Superior temporal gyrus (tissue), 1 donor: Measurements from ENCODE around the gene GPR37.

Source experiments
- DNase-seq: peaks from one replicate; pipeline ENCODE4 v3.0.0-alpha.2; 2016; ENCODE audit errors: extremely low spot score

Gene GPR37

DNA sequence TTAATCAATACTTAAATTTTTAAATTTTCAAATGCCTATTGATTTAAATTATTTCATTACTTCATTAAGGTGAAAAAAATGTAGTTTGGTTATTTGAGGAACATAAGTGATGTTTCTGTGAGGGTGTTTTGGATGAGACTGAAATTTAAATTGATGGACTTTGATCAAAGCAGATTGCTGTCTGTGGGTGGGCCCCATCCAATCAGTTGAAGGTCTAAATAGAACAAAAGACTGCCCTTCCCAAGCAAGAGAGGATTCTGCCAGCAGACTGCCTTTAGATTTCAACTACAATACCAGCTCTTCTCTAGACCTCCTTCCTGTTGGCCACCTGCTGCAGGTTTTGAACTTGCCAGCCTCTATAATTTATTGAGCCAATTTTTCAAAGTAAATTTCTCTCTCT is 14.5 kb upstream of the GPR37 start:
- DNase-seq, result no peak

DNA sequence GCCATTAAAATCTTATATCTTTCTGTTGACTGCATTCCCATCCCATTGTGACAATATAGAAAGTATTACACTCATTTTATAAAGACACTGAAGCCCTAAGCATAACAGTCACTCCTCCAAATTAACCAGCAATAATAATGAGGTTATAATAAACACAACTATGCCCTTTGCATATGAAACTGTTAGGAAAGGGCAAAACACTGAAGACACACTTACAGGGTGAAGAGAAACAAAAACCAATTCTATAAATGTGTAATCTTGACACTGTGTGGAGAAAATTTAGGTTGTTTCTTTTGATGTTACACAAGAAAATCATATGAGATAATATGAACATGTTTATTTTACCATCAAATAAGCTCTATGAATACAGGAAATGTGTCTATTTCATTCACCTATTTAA is 14.0 kb upstream of the GPR37 start:
- DNase-seq, result no peak

- no peak for DNase-seq
Measured at GRCh38 chr7:124779194-124779593, 13.6 kb upstream of the GPR37 start.

GRCh38 chr7:124777268-124777667 is 11.7 kb upstream of the GPR37 start:
- no peak for DNase-seq

DNA sequence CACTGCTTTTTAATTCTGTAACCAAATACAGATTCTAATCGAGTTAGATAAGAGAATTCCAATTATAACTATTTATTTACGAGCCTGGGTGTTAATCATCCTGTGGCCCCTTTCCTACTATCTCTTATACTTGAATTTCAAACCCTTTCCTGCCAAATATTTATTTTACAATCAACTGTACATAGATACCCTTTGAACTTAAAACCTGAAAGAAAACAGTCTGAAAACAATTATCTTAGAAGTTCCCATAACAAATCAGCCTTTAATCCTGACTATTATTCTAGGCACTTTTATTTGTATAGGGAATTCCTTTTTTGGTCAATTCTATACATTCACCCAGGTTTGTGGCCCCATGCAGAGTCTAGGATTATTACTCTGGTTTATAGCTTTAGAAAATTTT is 10.6 kb upstream of the GPR37 start:
- no peak for DNase-seq

DNA sequence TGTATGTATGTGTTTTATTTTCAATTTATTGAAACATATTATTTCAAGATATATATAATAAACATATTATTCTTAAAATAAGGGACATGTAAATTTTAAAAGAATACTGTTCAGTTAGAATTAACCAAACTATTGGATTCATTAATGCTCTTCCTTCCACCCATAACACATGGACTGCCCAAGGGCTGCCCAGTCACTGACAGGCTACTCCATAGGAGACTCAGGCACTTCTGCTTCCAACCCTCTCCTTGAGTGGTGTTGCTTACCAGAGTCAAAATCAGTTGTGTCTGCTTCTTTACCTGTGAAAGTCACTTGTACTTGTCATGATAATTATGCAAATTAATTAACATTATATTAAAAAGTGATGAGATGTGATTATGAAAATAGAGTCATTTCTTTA is 9.8 kb upstream of the GPR37 start:
- no peak for DNase-seq

DNA sequence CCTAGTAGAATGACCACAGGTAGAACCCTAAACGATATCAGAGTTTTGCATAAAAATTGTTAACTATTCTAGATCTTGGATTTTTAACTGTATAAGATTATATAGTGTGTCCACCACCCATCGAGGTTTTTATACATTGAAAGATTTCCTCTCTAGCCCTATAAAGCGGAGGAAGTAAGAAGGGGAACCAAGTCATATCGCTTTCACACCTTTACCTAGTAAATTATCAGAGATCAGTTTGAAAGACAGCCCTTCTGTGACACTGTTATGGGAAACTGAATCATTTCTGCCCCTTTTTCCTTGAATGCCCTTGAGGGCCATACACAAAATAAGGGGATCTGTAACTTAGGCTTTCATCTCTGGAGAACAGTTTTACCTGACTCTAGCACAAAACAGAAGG is 8.3 kb upstream of the GPR37 start:
- no peak for DNase-seq

- DNase-seq, result no peak
Measured at GRCh38 chr7:124773339-124773738, 7.7 kb upstream of the GPR37 start.

DNA sequence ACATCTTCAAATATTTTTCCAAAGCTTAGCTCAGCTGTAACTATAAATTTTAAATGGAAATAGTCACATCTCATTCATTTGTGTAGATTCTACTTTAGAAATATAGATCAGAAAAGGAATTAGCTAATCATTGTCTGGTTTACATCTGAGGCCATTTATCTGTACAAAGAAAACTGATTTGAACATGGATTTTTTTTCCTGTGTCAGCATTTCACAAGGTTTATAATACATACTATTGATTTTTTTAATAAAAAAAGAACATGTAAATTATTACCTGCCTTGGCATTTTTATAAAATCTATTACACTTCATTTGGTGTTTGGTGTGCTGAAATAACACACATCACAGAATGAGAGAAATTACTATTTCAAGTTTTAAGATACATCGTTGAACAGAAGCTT is 3.5 kb upstream of the GPR37 start:
- peak; percentile 24 for DNase-seq

- no peak for DNase-seq
Measured at GRCh38 chr7:124768525-124768924, 2.9 kb upstream of the GPR37 start.

- DNase-seq, result peak; percentile 58
Measured at GRCh38 chr7:124764847-124765400, 668 bp downstream of the GPR37 start.

GRCh38 chr7:124764051-124764846 is 1.3 kb downstream of the GPR37 start:
- no peak for DNase-seq

DNA sequence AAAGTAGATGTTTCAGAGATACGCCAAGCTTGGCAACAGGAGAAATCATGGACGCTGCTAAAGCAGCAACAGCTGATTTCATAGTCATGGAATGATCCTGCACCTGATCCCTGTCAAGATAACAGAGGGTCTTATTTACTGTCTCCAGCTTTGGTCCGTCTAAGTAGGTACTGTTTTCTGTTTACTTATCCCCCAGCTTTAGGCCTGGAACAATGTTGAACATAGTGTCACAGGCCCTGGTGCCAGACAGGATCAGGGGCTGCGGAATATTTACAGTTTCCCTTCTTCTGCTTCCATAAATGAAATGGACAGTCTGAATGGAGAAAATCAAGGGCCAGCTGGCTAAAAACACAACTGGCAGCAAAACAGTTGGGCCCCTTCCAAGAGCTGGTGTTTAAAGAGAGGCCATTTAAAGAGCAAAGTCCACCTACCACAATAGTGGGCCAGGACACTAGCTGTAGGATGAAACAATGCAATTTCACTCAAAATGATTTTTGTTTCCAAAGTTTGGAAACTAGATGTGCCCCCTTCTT is 2.9 kb downstream of the GPR37 start:
- peak; percentile 89 for DNase-seq

DNA sequence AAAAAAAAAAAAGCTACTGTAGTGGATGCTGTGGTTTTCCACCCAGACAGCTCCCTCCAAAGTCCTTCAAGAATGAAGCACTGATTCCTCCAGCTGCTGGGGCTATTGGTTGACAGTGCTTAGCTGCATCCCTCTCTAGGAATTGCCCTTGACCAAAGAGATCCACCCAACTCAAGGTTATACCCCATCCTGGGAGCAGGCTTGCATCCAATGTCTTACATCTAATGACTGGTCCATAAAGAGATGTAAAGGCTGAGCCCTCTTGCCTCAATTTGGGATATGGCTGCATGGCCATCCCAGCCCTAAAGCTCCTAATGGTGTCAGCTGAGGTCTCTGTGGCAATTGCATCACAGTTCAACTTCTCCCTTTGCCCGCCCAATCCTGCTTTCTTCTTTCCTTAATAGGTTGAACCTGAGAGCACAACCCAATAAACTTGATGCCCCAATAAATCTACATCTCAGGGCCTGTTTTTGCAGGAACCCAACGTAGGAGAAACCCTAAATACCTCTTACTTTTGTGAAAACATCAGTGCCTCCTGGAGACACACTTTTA is 4.4 kb downstream of the GPR37 start:
- peak; percentile 53 for DNase-seq

DNA sequence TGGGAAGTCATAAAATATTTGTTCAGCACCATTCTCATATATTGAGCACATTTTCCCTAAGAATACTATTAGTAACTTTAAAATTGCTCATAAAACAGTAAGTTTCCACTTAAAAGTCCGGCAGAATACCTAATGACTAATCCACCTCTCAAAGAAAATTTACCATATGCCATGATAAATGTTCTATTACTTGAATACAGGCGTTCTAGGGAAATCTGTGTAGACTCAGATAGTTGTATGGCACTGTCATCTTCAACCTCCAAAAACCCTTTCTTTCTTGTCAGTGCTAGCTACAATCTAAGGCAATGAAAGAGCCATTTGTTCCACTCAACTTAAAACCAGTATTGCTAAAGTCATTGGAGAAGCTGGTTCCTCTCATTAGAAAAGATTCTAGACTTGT is 7.3 kb downstream of the GPR37 start:
- peak; percentile 73 for DNase-seq

DNA sequence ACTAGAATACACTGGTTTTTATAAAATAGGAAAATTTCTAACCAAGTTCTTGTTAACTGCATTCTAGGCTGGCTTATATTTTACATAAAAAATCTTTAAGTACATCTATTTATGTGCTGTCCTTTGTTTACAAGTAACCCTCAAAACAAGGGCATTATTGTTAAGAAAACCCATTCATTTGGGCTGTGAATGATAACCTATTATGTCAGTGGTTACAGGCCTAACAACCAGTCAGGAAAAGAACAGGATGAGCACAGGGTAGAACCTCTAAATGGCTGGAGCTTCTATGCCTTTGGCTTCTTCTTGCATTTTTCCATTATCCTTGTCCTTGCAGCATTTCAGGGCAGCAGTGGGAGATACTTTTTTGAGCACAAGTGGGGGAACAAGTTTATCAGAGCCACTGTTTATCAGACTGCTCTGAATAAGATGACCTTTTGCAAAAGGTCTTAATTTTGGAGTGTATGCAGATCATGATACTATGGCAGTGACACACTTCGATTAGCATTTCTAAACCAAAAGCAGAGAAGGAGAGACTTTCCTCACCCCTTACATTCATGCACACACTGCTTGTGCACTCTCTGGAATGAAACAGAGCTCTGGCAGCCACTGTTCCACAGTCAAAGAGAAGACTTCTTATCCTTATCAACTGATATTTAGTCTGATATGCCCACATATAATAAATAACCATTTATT is 10.9 kb downstream of the GPR37 start:
- DNase-seq, result peak; percentile 94

- DNase-seq, result no peak
Measured at GRCh38 chr7:124752310-124752709, 13.3 kb downstream of the GPR37 start.

DNA sequence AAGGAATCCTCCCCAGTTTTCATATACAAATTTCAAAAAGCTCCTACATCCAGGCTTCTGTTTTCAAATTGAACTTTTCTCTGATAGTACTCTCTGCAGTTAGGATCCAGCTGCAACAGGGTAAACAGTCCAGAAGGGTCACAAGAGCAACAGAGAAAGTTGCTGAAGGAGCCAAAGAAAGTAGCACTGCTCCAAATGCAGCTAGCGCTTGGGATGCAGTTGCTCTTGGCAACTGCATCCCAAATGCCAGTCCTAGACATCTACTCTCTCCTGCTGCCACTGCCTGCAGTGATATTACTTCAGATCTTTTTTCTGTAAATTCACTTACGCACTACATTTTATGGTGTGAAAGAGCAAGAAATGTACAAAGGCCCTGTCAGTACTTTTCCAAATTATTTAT is 14.6 kb downstream of the GPR37 start:
- no peak for DNase-seq

- no peak for DNase-seq
Measured at GRCh38 chr7:124747072-124747471, 18.5 kb downstream of the GPR37 start.

- DNase-seq, result no peak
Measured at GRCh38 chr7:124738639-124739038, 27.0 kb downstream of the GPR37 start.

DNA sequence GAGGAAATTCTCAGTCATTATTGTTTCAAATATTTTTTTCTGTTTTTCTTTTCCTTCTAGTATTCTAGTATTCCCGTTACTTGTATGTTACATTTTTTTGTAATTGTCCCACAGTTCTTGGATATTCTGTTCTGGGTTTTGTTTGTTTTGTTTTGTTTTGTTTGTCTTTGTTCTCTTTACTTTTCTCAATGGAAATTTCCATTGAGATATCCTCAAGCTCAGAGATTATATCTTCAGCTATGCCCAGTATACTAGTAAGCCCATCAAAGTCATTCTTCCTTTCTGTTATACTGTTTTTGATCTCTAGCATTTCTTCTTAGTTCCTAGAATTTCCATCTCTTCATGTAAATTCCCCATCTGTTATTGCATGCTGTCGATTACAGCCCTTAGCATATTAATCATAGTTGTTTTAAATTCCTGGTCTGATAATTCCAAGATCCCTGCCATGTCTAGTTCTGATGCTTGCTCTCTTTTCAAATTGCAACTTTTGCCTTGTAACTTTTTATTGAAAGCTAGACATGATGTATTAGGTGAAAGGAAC is 27.8 kb downstream of the GPR37 start:
- DNase-seq, result no peak

DNA sequence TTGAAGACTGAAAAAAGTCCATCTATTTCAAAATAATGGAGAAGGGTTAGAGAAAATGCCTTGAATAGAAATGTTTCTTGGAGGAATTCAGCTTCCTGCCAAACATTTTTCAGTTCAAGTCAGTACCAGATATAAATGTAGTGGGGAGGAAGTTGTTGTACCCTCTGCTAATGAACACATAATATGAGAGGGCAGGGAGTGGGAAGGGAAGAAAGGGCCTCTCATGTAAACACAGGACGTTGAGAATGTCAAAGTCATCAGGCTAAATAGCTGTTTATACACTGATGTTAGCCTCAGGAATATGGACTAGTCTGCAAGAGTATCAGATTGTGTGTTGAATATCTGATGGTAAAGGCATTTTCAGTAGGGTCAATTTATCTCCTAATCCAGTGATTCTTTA is 37.0 kb downstream of the GPR37 start:
- DNase-seq, result peak; percentile 21
